Gastrocnemius medialis (tissue), 4 donors: ENCODE measurements around the gene PARD3B.

Experiments
- CTCF ChIP-seq, 5 experiments: fragments of 450-650 bp in 3 of 5; fragments of 200-600 bp in 2 of 5; sonication (generic) in 2 of 5; IDR thresholded peaks in 4 of 5; conservative IDR thresholded peaks in 1 of 5; 1 replicate in 4 of 5; 2 replicates in 1 of 5; pipeline ENCODE4 v1.5.1; 2016 to 2019; ENCODE audit warnings: antibody characterized with exemption in 5 of 5, mild to moderate bottlenecking in 3 of 5, moderate library complexity in 3 of 5
- POLR2A ChIP-seq, 2 donors: fragments of 450-650 bp; IDR thresholded peaks; one replicate each; pipeline ENCODE4 v1.6.1; 2017; ENCODE audit warnings: antibody characterized with exemption in 2 of 2, mild to moderate bottlenecking in 2 of 2, moderate library complexity in 2 of 2

- TF ChIP-seq CTCF (IDR thresholded peaks at IDR 0.05 in 4 of 5, conservative IDR thresholded peaks at IDR 0.05 in 1 of 5) (no peak), POLR2A (IDR thresholded peaks at IDR 0.05) (no peak)
Measured at GRCh38 chr2:205002390-205002789, 457.1 kb downstream of the PARD3B start.
